ENCODE data around the gene NFATC1. TPM values are rescaled to one million over a fixed set of nuclear protein-coding genes. Genes with fewer than 3 reads are reported as not detected.

NFATC1 gene
- total RNA-seq, 1 donor from 2014 or later: 0.53 TPM

DNA sequence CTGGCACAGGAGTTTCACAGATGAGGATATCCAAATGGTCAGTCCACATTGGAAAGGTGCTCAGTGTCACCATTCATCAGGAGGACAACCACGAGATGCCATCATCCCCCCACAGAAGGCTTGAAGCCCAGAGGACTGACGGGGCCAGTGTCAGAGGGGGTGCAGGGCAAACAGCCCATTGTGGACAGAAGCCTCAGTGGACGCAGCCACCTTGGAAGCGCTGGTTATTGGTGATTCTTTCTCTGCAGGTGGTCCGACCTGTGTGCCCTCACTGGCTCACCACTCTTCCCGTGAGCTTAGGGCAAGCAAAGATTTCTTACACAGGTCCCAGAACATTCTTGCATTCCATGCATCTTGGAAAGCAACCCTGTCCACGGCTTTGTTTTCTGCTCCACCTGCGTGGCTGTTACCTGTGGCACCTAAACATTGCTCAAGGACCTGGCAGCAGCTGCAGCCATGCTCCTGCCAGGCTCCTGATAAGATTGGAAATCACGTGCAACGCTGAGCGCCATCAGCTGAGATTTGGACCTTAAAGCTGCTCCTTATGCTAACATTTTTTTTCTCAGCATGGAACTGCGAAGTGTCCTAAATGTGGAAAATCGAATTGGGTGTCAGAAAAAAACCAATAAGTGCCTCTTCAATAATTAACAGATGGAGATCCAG lies 172.9 kb downstream of the NFATC1 start:
- Histone ChIP-seq H3K36me3 (ENCODE audit: control insufficient read depth, insufficient read depth, low read length) (no peaks in the 10 kb centered on the region), H3K4me3 (ENCODE audit: low read depth, low read length) (no peak overlapping the region), H3K27me3 (ENCODE audit: control insufficient read depth, insufficient read depth, low read length) (no peaks in the 10 kb centered on the region)
- TF ChIP-seq, protein P1, sequence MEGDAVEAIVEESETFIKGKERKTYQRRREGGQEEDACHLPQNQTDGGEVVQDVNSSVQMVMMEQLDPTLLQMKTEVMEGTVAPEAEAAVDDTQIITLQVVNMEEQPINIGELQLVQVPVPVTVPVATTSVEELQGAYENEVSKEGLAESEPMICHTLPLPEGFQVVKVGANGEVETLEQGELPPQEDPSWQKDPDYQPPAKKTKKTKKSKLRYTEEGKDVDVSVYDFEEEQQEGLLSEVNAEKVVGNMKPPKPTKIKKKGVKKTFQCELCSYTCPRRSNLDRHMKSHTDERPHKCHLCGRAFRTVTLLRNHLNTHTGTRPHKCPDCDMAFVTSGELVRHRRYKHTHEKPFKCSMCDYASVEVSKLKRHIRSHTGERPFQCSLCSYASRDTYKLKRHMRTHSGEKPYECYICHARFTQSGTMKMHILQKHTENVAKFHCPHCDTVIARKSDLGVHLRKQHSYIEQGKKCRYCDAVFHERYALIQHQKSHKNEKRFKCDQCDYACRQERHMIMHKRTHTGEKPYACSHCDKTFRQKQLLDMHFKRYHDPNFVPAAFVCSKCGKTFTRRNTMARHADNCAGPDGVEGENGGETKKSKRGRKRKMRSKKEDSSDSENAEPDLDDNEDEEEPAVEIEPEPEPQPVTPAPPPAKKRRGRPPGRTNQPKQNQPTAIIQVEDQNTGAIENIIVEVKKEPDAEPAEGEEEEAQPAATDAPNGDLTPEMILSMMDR (IDR thresholded peaks at IDR 0.05; ENCODE audit: insufficient read depth, low read length, severe bottlenecking): no peak
- FAIRE-seq (no peak), DNase-seq (ENCODE audit: low read depth) (no peak)

DNA sequence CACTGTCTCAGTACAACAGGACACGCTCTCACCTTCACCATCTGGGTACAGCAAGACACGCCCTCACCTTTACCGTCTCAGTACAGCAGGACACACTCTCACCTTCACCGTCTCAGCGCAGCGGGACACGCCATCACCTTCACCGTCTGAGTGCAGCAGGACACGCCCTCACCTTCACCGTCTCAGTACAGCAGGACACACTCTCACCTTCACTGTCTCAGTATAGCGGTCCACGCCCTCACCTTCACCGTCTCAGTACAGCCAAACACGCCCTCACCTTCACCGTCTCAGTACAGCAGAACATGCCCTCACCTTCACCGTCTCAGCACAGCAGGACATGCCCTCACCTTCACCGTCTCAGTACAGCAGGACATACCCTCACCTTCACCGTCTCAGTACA lies 174.0 kb downstream of the NFATC1 start:
- Histone ChIP-seq H3K27me3 (ENCODE audit: control insufficient read depth, insufficient read depth, low read length) (no peaks in the 10 kb centered on the region), H3K36me3 (ENCODE audit: control insufficient read depth, insufficient read depth, low read length) (no peaks in the 10 kb centered on the region), H3K4me3 (ENCODE audit: low read depth, low read length) (no peak overlapping the region)
- TF ChIP-seq, protein P1 (IDR thresholded peaks at IDR 0.05; ENCODE audit: insufficient read depth, low read length, severe bottlenecking): no peak
- FAIRE-seq: peak; percentile 98
- DNase-seq (ENCODE audit: low read depth): peak; percentile 17

- no peaks in the 10 kb centered on the region for H3K27me3 ChIP-seq (ENCODE audit: control insufficient read depth, insufficient read depth, low read length)
- H3K4me3 ChIP-seq (ENCODE audit: low read depth, low read length): no peak overlapping the region
- no peaks in the 10 kb centered on the region for H3K36me3 ChIP-seq (ENCODE audit: control insufficient read depth, insufficient read depth, low read length)
- TF ChIP-seq, protein P1 (IDR thresholded peaks at IDR 0.05; ENCODE audit: insufficient read depth, low read length, severe bottlenecking): no peak
- DNase-seq (ENCODE audit: low read depth) (peak; percentile 78), FAIRE-seq (no peak)
These were observed 174.8 kb downstream of the NFATC1 start for GRCh38 chr18:79570266-79571201.

- no peak for FAIRE-seq
These were observed 175.7 kb downstream of the NFATC1 start for GRCh38 chr18:79571211-79572092.

More at GRCh38 chr18:79571211-79572092, 175.7 kb downstream of the NFATC1 start:
- DNase-seq (ENCODE audit: low read depth): no peak
- TF ChIP-seq, protein P1 (IDR thresholded peaks at IDR 0.05; ENCODE audit: insufficient read depth, low read length, severe bottlenecking): no peak
- H3K4me3 ChIP-seq (ENCODE audit: low read depth, low read length): no peak overlapping the region
- no peaks in the 10 kb centered on the region for H3K27me3 ChIP-seq (ENCODE audit: control insufficient read depth, insufficient read depth, low read length)
- no peaks in the 10 kb centered on the region for H3K36me3 ChIP-seq (ENCODE audit: control insufficient read depth, insufficient read depth, low read length)
